ENCODE data around the gene PSMD9.
"Not testable (repeated sequence)": the region's sequence is repeated elsewhere in the genome, so short reads cannot be mapped to it uniquely, and the experiment has no call there.

Gene PSMD9

DNA sequence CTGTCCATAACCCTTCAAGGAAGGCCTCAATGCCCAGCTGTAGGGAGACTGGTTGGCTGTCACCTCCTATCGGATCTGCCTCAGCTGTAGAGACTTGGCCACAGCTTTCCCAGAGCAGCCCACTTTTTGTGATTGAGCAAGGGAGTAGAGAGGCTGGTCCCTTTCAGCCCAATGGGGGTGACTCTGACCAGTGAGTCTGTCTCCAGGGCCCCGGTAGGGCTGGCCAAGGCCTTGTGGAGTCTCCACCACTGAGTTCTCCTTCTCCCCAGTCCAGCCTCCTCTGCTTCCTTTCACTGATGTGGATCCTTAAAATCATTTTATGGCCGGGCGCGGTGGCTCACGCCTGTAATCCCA lies 15.4 kb upstream of the PSMD9 start:
- DNase-seq (ENCODE audit: low read depth, low spot score), result no peak

- no peak for DNase-seq (ENCODE audit: low read depth, low spot score)
Observed at GRCh38 chr12:121874071-121874470, 14.5 kb upstream of the PSMD9 start.

- no peak for DNase-seq (ENCODE audit: low read depth, low spot score)
Observed at GRCh38 chr12:121875582-121875981, 13.0 kb upstream of the PSMD9 start.

GRCh38 chr12:121876080-121876447 lies 12.5 kb upstream of the PSMD9 start:
- DNase-seq (ENCODE audit: low read depth, low spot score), result not testable (repeated sequence)

- DNase-seq (ENCODE audit: low read depth, low spot score), result no peak
Observed at GRCh38 chr12:121883315-121883660, 5.3 kb upstream of the PSMD9 start.

DNA sequence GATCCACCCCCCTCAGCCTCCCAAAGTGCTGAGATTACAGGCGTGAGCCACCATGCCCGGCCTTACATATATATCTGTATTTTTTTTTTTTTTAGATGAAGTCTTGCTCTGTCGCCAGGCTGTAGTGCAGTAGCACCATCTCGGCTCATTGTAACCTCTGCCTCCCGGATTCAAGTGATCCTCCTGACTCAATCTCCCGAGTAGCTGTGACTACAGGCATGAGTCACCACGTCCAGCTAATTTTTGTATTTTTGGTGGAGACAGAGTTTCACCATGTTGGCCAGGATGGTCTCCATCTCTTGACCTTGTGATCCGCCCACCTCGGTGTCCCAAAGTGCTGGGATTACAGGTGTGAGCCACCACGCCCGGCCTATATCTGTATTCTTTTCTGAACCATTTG lies 3.5 kb upstream of the PSMD9 start:
- not testable (repeated sequence) for DNase-seq (ENCODE audit: low read depth, low spot score)

DNA sequence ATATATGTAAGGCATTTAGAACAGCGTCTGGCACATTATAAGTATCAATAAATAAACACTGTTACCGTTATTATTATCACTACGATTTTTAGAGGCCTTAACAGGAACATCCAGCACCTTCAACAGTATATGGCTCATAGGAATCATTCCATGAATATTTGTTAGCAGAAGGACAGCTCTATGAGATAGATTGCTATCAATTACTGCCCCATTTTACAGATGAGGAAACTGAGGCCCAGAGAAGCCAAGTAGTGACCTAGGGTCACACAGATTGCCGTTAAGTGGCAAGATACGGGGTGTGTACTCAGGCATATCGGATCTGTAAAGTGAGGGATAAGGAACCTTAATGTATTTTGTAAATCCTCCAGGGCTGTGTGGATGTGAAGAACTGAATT lies 510 bp upstream of the PSMD9 start:
- DNase-seq (ENCODE audit: low read depth, low spot score), result no peak

- DNase-seq (ENCODE audit: low read depth, low spot score), result no peak
Observed at GRCh38 chr12:121889274-121889624, 659 bp downstream of the PSMD9 start.

DNA sequence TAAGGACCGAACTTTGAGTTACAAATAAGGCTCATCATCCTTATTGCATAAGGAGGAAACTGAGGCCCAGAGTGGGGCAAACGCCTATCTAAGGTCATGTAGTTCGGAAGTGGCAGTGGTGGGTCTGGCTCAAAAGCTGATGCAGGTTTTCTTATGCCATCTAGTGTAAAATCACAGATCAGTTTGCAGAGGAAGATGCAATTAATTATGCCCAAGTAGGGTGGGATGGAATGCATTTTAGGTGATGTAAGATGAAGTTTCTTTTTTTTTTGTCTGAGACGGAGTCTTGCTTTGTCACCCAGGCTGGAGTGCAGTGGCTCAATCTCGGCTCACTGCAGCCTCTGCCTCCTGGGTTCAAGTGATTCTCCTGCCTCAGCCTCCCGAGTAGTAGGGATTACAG lies 1.1 kb downstream of the PSMD9 start:
- DNase-seq (ENCODE audit: low read depth, low spot score), result not testable (repeated sequence)

DNA sequence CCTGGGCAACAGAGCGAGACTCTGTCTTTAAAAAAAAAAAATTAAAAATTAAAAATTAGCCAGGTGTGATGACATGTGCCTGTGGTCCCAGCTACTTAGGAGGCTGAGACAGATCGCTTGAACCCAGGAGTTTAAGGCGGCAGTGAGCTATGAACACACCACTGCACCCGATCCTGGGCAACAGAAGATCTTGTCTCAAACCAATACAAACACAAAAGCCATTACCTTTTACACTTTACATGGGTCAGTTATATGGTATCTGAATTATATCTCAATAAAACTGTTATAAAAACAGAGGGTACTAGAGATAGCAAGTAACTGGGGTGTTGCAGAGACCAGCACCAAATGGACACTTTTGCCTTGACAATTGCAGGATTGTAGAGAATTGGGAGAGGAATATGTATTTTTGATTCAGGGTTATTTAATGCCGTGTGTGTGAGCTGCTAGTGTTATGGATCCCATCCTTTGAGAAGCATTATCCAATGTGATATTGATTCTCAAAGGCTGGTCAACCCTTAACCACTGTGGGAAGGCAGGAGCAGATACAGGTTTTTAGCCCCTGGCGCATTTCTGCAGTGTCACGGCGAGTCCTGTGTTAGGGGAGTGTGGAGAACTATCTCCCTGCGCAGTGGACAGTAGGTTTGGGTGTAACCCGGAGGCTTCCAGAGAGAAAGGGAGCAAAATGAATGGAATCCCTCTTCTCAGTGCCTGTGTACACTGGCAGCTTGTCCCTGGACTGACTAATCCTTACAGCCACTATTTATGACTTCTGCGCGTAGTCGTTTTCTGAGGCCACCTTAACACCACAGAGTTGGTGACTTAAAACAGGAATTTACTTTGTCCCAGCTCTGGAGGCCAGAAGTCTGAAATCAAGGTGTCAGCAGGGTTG lies 4.3 kb downstream of the PSMD9 start:
- no peak for DNase-seq (ENCODE audit: low read depth, low spot score)

- no peak for DNase-seq (ENCODE audit: low read depth, low spot score)
Observed at GRCh38 chr12:121893961-121894460, 5.4 kb downstream of the PSMD9 start.

DNA sequence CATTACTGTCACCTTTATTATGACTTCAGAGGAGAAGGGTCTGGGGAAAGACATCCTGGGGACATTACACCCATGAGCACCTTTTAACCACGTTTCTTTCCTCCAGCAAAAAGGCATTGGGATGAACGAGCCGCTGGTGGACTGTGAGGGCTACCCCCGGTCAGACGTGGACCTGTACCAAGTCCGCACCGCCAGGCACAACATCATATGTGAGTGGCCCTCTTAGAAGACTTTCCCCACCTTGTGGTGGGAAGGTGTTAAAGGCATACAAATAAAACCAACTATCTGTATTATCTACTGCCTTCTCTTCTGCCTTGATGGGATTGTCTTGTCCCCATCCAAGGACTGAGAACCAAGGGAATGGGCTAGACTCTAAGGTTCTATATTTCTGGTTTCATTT lies 6.0 kb downstream of the PSMD9 start:
- DNase-seq (ENCODE audit: low read depth, low spot score), result no peak

- no peak for DNase-seq (ENCODE audit: low read depth, low spot score)
Observed at GRCh38 chr12:121898287-121898686, 9.7 kb downstream of the PSMD9 start.

DNA sequence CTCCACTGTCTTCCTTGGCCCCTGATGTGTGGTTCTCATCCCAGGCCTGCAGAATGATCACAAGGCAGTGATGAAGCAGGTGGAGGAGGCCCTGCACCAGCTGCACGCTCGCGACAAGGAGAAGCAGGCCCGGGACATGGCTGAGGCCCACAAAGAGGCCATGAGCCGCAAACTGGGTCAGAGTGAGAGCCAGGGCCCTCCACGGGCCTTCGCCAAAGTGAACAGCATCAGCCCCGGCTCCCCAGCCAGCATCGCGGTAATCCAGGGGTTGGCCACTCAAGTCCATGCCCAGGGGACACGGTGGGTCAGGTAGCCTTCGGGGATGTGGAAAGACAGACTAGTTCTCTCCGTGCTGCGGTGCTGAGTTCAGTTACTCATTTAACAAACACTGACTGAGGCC lies 11.0 kb downstream of the PSMD9 start:
- DNase-seq (ENCODE audit: low read depth, low spot score), result no peak

GRCh38 chr12:121903202-121903601 lies 14.6 kb downstream of the PSMD9 start:
- no peak for DNase-seq (ENCODE audit: low read depth, low spot score)

GRCh38 chr12:121905746-121906145 lies 17.2 kb downstream of the PSMD9 start:
- DNase-seq (ENCODE audit: low read depth, low spot score), result no peak

- DNase-seq (ENCODE audit: low read depth, low spot score), result no peak
Observed at GRCh38 chr12:121908702-121909101, 20.1 kb downstream of the PSMD9 start.

GRCh38 chr12:121911824-121912585 lies 23.4 kb downstream of the PSMD9 start:
- no peak for DNase-seq (ENCODE audit: low read depth, low spot score)

DNA sequence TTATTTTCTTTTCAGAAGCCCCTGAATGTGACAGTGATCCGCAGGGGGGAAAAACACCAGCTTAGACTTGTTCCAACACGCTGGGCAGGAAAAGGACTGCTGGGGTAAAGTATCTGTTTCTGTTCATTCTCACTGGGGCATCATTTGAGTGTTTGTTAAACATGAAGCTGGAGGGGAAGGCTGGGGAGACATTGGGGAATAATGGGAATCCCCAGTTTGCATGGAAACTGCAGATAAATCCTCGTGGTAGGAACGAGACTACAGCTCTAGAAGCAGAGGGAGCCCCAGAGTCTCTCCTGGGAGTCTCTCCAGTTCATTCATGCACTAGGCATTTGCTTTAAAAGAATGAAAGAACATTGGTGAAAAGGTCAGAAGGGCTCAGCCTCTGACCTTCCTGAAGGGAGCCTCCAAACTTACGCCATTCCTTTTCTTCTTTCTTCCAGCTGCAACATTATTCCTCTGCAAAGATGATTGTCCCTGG lies 27.3 kb downstream of the PSMD9 start:
- no peak for DNase-seq (ENCODE audit: low read depth, low spot score)

- no peak for DNase-seq (ENCODE audit: low read depth, low spot score)
Observed at GRCh38 chr12:121916719-121917118, 28.1 kb downstream of the PSMD9 start.

DNA sequence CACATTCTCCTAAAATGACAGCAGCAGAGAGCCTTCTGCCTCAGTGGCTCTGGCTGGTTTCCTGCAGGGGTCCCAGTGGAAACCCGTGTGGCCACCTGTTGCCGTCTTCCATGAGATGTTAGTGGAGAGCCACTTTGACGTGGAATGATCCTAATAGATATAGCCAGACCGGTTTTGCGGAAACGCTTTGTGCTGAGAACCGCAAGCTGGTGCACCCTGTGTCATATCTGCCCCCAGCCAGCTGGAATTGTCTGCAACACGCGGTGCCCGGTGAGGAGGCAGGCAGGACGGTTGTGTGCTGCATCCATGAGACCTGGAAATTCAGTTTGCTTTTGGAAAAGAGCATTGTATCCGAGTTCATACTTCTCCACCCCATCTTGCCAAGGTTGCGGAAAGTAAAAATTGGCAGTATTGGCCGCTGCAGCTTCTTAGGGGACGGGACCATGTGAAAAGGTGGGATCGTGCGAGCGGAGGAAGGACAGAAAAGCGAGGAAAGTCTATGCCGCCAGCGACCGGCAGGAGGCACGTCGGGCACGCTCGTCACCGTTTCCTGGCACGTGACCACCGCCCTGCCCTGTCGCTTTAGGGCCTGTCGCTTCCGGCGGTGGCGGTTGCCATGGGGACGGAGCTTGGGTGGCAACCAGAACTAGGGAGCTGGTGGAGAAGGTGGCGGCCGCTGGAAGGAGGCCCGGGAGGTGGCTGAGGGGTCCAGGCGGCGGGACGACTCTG lies 29.5 kb downstream of the PSMD9 start, which contains the start of gene CFAP251:
TSS of gene CFAP251 (plus strand) at position 643 of the 729 bp plus-strand sequence. CDS start 2,714 bp downstream, outside the sequence.
- no peak for DNase-seq (ENCODE audit: low read depth, low spot score)

DNA sequence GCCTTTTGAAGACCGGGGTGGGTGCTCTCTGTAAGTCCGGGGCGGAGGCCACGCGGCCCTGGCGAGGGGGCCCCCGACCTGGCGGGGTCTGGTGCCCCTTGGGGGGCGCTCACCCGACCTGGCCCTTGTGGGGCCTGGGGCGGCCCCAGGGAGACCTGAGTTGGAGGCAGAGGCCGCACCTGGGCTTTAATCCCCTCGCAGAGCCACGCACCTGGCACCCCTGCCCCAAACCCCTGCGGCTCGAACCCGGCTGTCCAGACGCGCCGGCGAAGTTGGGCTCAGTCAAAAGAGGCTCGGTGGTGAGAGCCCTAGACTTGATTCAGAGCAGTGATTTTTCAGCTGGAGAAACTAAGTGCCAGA lies 30.1 kb downstream of the PSMD9 start:
- DNase-seq (ENCODE audit: low read depth, low spot score), result no peak
